AG09309 (cell line): ENCODE results near the gene PPM1E.
"Not testable (repeated sequence)": the region's sequence is repeated elsewhere in the genome, so short reads cannot be mapped to it uniquely, and the experiment has no call there.

ENCODE experiments used
- DNase-seq: peaks from one replicate; pipeline ENCODE4 v3.0.0-alpha.2; 2010; ENCODE audit warnings: low read depth
- H3K4me3 ChIP-seq: 2 replicates; pipeline ENCODE4 v1.5.1; 2011; ENCODE audit warnings: mild to moderate bottlenecking, low read depth, low read length, moderate library complexity; ENCODE audit not compliant: control insufficient read depth
- CTCF ChIP-seq: IDR thresholded peaks from 2 replicates; pipeline ENCODE4 v1.5.1; 2011; ENCODE audit warnings: mild to moderate bottlenecking, low read depth, low read length, inconsistent platforms; ENCODE audit not compliant: insufficient read depth, control insufficient read depth; ENCODE audit errors: missing control alignments

Gene PPM1E

GRCh38 chr17:58730937-58731336 is 24.7 kb upstream of the PPM1E start:
- TF ChIP-seq CTCF, result no peak
- no peak for DNase-seq
- H3K4me3 ChIP-seq, result no peak overlapping the region

DNA sequence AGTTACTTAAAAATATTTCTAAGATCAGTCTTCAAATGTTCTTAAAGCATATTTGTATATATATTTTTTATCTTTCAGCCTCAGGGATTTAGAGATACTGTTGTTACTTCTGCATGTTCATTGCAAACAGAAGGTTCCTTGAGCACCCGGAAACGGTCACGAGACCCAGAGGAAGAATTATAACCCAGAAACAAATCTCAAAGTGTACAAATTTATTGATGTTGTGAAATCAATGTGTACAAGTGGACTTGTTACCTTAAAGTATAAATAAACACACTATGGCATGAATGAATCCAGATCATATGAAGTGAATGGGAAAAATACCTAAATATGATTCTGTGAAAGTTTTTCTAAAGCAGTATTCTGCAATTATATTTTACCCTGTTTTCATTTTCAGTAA is 21.6 kb upstream of the PPM1E start:
- no peak for TF ChIP-seq CTCF
- DNase-seq, result no peak
- no peak overlapping the region for H3K4me3 ChIP-seq

DNA sequence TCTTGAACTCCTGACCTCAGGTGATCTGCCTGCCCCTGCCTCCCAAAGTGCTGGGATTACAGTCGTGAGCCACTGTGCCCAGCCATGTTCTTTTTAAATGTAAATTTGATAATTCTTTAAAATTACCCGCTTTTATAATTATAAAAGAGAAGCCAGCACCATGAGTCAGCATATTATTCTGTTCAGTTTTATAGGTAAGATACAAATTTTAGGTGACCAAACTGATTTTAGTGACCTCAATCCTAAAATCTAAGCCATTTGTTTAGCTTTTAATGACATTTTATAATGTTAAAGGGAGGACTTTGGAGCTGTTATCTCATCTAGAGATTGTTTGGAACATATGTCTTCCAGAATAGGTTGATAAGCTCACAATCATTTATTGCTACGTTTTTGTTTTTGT is 20.8 kb upstream of the PPM1E start:
- no peak for DNase-seq

GRCh38 chr17:58741121-58741625 is 14.5 kb upstream of the PPM1E start:
- peak; percentile 14 for DNase-seq
- no peak overlapping the region for H3K4me3 ChIP-seq
- no peak for TF ChIP-seq CTCF

More for the DNA sequence above, 20.8 kb upstream of the PPM1E start:
- no peak for TF ChIP-seq CTCF
- no peak overlapping the region for H3K4me3 ChIP-seq

GRCh38 chr17:58747674-58748073 is 8.0 kb upstream of the PPM1E start:
- no peak overlapping the region for H3K4me3 ChIP-seq
- no peak for DNase-seq

DNA sequence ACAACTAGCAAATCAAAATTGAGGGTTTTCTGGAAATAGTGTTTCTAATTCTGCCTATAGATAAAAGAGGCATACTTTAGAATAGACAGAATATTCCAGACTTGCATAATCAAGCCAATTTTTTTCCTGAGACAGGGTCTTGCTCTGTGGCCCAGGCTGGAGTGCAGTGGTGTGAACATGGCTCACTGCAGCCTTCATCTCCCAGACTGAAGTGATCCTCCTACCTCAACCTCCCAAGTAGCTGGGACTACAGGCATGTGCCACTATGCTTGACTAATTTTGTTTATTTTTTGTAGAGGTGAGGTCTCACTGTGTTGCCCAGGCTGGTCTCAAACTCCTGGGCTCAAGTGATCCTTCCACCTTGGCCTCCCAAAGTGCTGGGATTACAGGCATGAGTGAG is 6.0 kb upstream of the PPM1E start:
- not testable (repeated sequence) for DNase-seq, H3K4me3 ChIP-seq

More at GRCh38 chr17:58747674-58748073, 8.0 kb upstream of the PPM1E start:
- TF ChIP-seq CTCF, result no peak

- no peak overlapping the region for H3K4me3 ChIP-seq
- DNase-seq, result no peak
- TF ChIP-seq CTCF, result no peak
These were observed 2.6 kb upstream of the PPM1E start for GRCh38 chr17:58753026-58753425.
